Right lobe of liver (tissue), 4 donors: ENCODE data around the gene BUB1.

ENCODE experiments used
- POLR2A ChIP-seq: fragments of 450-650 bp; IDR thresholded peaks from one replicate; pipeline ENCODE4 v1.6.1; 2017; ENCODE audit warnings: antibody characterized with exemption, mild to moderate bottlenecking
- TF ChIP-seq, protein P1 (sequence below), 4 donors: fragments of 200-600 bp in 3 of 4; fragments of 450-650 bp in 1 of 4; IDR thresholded peaks; one replicate each; pipeline versions ENCODE4 v1.5.1 to v1.8.0; 2016 to 2022; ENCODE audit warnings: antibody characterized with exemption in 4 of 4, mild to moderate bottlenecking in 2 of 4
- donor health status: DM: no; HTN: no; CAD: no.
- donor health status: DM: no; HTN: no; CAD: no.
- donor health status: DM: no; HTN: yes; CAD: no.

DNA sequence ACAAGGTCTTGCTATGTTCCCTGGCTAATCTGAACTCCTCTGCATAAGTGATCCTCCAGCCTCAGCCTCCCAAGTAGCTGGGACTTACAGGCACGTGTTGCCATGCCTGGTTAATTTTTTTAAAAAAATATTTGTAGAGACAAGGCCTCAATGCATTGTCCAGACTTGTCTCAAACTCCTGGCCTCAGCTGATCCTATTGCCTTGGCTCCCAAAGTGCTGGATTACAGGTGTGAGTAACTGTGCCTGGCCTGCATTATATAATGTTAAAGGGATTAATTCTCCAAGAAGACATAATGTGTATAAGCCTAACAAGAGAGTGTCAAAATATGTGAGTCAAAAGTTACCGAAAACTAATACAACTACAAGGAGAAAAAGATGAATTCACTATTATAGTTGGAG is 32.2 kb downstream of the BUB1 start:
- TF ChIP-seq, protein P1, sequence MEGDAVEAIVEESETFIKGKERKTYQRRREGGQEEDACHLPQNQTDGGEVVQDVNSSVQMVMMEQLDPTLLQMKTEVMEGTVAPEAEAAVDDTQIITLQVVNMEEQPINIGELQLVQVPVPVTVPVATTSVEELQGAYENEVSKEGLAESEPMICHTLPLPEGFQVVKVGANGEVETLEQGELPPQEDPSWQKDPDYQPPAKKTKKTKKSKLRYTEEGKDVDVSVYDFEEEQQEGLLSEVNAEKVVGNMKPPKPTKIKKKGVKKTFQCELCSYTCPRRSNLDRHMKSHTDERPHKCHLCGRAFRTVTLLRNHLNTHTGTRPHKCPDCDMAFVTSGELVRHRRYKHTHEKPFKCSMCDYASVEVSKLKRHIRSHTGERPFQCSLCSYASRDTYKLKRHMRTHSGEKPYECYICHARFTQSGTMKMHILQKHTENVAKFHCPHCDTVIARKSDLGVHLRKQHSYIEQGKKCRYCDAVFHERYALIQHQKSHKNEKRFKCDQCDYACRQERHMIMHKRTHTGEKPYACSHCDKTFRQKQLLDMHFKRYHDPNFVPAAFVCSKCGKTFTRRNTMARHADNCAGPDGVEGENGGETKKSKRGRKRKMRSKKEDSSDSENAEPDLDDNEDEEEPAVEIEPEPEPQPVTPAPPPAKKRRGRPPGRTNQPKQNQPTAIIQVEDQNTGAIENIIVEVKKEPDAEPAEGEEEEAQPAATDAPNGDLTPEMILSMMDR (IDR thresholded peaks at IDR 0.05) = no peak
- TF ChIP-seq POLR2A = no peak
